Caco-2 (cell line): ENCODE data around the gene MADD. TPM values are rescaled to one million over a fixed set of nuclear protein-coding genes. Genes with fewer than 3 reads are reported as not detected.

Source experiments
- BruUV-seq: library from RNA; stranded (reverse); fragments of 400-500 nt; replicated peaks from 2 replicates; lab custom pipeline; 2021; lab: Mats Ljungman, UMichigan
- CTCF ChIA-PET: fragments of 300-600 bp; sonication (Branson Sonifier 250); formaldehyde crosslinking; loops from one replicate; lab custom pipeline; 2022; ENCODE audit warnings: antibody characterized with exemption; lab: Charles Lee
- POLR2A ChIA-PET: fragments of 300-600 bp; sonication (Branson Sonifier 250); formaldehyde crosslinking; loops from one replicate; lab custom pipeline; 2022; ENCODE audit warnings: antibody characterized with exemption; lab: Charles Lee
- DNase-seq, 2 experiments: peaks; one replicate each; pipeline versions ENCODE4 v3.0.0 to v3.0.0-alpha.2; 2020 to 2022
- H3K27me3 ChIP-seq: replicated peaks from 2 replicates; pipeline ENCODE4 v1.6.0; 2011; ENCODE audit warnings: low read length; ENCODE audit not compliant: control insufficient read depth, insufficient read depth
- H3K36me3 ChIP-seq: 2 replicates; pipeline ENCODE4 v1.5.1; 2011; ENCODE audit warnings: low read length; ENCODE audit not compliant: control insufficient read depth, insufficient read depth
- H3K4me1 ChIP-seq: fragments of 250-450 bp; sonication (Bioruptor Pico); 2 replicates; pipeline ENCODE4 v1.5.1; 2020; ENCODE audit warnings: mild to moderate bottlenecking
- H3K4me3 ChIP-seq: 2 replicates; pipeline ENCODE4 v1.5.1; 2011; ENCODE audit warnings: low read depth, mild to moderate bottlenecking, control low read depth, low read length
- H3K9me3 ChIP-seq: fragments of 250-450 bp; sonication (Bioruptor Pico); 2 replicates; pipeline ENCODE4 v1.5.1; 2020; ENCODE audit warnings: mild to moderate bottlenecking, moderate library complexity
- H3K27ac Mint-ChIP-seq: one replicate; pipeline ENCODE4 v1.8.0; 2022; ENCODE audit warnings: mixed read lengths; ENCODE audit not compliant: unreplicated experiment
- H3K27me3 Mint-ChIP-seq: one replicate; pipeline ENCODE4 v1.8.0; 2022; ENCODE audit warnings: mixed read lengths; ENCODE audit not compliant: insufficient read depth, unreplicated experiment
- H3K36me3 Mint-ChIP-seq: one replicate; pipeline ENCODE4 v1.8.0; 2022; ENCODE audit warnings: mild to moderate bottlenecking, mixed read lengths; ENCODE audit not compliant: insufficient read depth, unreplicated experiment
- H3K4me1 Mint-ChIP-seq: one replicate; pipeline ENCODE4 v1.8.0; 2022; ENCODE audit warnings: low read depth, mixed read lengths; ENCODE audit not compliant: unreplicated experiment
- H3K4me3 Mint-ChIP-seq: one replicate; pipeline ENCODE4 v1.8.0; 2022; ENCODE audit warnings: mild to moderate bottlenecking, moderate library complexity, mixed read lengths; ENCODE audit not compliant: unreplicated experiment
- H3K9me3 Mint-ChIP-seq: one replicate; pipeline ENCODE4 v1.8.0; 2022; ENCODE audit warnings: mixed read lengths; ENCODE audit not compliant: unreplicated experiment
- intact Hi-C: fragments of 100-400 bp; cut with micrococcal nuclease; formaldehyde crosslinking; loops from one replicate; pipeline ENCODE4 v1.10.0; 2022; ENCODE audit not compliant: unreplicated experiment
- total RNA-seq: library from RNA; stranded (reverse); gene quantifications from 2 replicates; pipeline ENCODE4 v1.2.3, GENCODE V29; 2022
- TF ChIP-seq, protein P1 (sequence below), 2 experiments: fragments of 200-600 bp in 1 of 2; IDR thresholded peaks; 1 replicate in 1 of 2; 2 replicates in 1 of 2; pipeline versions ENCODE4 v1.5.1 to v1.8.0; 2011 to 2022; ENCODE audit warnings: antibody characterized with exemption in 1 of 2, control low read depth in 1 of 2, inconsistent platforms in 1 of 2, low read depth in 1 of 2, low read length in 1 of 2, mild to moderate bottlenecking in 1 of 2, moderate library complexity in 1 of 2; ENCODE audit not compliant: insufficient read depth in 1 of 2, severe bottlenecking in 1 of 2, unreplicated experiment in 1 of 2

The MADD gene
- total RNA-seq, 1 experiment from 2014 or later: 63.8 TPM

DNA sequence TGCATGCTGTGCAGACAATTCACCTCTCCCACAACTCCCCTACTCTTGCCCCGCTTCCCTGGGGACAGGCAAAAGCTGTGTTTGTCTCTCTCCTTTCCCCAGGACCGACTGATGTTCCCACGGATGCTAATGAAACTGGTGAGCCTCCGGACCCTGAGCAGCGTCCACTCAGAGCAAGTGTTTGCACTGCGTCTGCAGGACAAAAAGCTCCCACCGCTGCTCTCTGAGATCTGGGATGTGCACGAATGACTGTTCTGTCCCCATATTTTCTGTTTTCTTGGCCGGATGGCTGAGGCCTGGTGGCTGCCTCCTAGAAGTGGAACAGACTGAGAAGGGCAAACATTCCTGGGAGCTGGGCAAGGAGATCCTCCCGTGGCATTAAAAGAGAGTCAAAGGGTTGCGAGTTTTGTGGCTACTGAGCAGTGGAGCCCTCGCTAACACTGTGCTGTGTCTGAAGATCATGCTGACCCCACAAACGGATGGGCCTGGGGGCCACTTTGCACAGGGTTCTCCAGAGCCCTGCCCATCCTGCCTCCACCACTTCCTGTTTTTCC lies 1.4 kb upstream of the MADD start:
- H3K36me3 ChIP-seq: no peaks in the 10 kb centered on the region; the same call in 1 of the 2 replicates
- CTCF ChIA-PET: interaction anchor here (2.2 kb wide), 1 partner anchor 10 kb away, joined by 10 read pairs; no protein-coding TSS in a partner anchor

DNA sequence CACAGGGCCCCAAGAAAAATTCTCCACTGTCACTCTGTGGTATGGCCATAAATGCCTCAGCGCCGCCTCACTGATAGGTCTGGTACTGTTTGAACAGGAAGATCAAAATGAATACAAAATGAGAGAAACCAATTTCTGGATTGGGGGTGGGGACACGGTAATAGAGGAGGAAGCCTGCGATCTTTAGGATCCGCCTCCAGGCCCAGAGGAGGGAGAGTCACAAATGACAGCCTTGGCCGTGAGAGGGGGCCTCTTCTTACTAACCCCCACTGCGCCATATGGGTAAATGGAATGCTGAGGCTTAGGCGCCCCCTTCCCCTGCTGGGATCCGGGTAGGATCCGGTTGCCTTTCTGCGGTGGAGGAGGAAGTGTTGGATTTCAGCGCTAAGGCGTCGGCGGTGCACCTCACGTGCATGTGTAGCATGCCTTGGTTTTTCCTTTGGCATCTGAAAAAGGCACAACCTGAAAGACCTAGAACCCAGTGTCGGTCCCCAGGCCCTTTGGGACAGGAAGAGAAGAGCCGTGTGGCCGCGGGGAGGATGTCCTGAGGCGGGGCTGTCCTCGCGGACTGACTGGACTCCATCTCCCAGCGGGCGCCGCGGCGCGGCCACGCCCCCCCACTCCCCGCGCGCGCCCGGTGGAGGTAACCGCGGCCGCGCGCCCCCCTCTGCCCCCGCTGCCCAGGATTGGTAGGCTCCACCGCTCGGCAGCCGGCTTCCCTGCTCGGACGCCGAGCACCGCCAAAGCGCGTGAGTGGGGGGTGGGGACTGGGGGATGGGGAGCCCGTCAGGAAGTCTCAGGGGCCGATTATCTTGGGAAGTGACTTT lies 718 bp upstream of the MADD start:
- Mint-ChIP-seq H3K4me1 (peaks cover 28% of the 10 kb centered on the region), H3K36me3 (peaks cover 13% of the 10 kb centered on the region), H3K4me3 (peak overlapping the region; percentile 66), H3K27me3 (no peaks in the 10 kb centered on the region), H3K27ac (peak overlapping the region; percentile 93), H3K9me3 (no peaks in the 10 kb centered on the region)
- CTCF ChIA-PET: interaction anchor here (2.2 kb wide), 1 partner anchor 10 kb away, joined by 10 read pairs; no protein-coding TSS in a partner anchor
- Histone ChIP-seq H3K4me1 (peaks cover 28% of the 10 kb centered on the region), H3K27me3 (no peaks in the 10 kb centered on the region), H3K36me3 (no peaks in the 10 kb centered on the region; the same call in 1 of the 2 replicates), H3K4me3 (peak overlapping the region; percentile 92), H3K9me3 (no peaks in the 10 kb centered on the region)
- TF ChIP-seq, protein P1, sequence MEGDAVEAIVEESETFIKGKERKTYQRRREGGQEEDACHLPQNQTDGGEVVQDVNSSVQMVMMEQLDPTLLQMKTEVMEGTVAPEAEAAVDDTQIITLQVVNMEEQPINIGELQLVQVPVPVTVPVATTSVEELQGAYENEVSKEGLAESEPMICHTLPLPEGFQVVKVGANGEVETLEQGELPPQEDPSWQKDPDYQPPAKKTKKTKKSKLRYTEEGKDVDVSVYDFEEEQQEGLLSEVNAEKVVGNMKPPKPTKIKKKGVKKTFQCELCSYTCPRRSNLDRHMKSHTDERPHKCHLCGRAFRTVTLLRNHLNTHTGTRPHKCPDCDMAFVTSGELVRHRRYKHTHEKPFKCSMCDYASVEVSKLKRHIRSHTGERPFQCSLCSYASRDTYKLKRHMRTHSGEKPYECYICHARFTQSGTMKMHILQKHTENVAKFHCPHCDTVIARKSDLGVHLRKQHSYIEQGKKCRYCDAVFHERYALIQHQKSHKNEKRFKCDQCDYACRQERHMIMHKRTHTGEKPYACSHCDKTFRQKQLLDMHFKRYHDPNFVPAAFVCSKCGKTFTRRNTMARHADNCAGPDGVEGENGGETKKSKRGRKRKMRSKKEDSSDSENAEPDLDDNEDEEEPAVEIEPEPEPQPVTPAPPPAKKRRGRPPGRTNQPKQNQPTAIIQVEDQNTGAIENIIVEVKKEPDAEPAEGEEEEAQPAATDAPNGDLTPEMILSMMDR (IDR thresholded peaks at IDR 0.05; ENCODE audit: insufficient read depth in 1 of 2, low read depth in 1 of 2, low read length in 1 of 2, severe bottlenecking in 1 of 2, unreplicated experiment in 1 of 2): peak in 1 of 2 experiments; percentile 16
- POLR2A ChIA-PET: interaction anchor here (1.4 kb wide), 1 partner anchor 54 kb away, joined by 6 read pairs; the partner anchor contains the start of gene DDB2
- no TSS peak for BruUV-seq
- DNase-seq: peak; percentile 93 to 94
- intact Hi-C loops: loop anchor here (1.0 to 5.0 kb wide), 6 partner anchors 10 to 158 kb away; partner anchors contain the start of genes ACP2, ARFGAP2 and PSMC3

More for the DNA sequence above, 1.4 kb upstream of the MADD start:
- Histone ChIP-seq H3K4me1 (peaks cover 28% of the 10 kb centered on the region), H3K27me3 (no peaks in the 10 kb centered on the region), H3K4me3 (peak overlapping the region; percentile 8; the same call in 1 of the 2 replicates), H3K9me3 (no peaks in the 10 kb centered on the region)
- H3K4me1 Mint-ChIP-seq: peaks cover 28% of the 10 kb centered on the region
- DNase-seq: no peak
- BruUV-seq: TSS peak; percentile 83
- POLR2A ChIA-PET: no interaction called here
- H3K4me3 Mint-ChIP-seq: peak overlapping the region; percentile 66
- TF ChIP-seq, protein P1 (IDR thresholded peaks at IDR 0.05; ENCODE audit: insufficient read depth in 1 of 2, low read depth in 1 of 2, low read length in 1 of 2, severe bottlenecking in 1 of 2, unreplicated experiment in 1 of 2): no peak
- H3K27me3 Mint-ChIP-seq: no peaks in the 10 kb centered on the region
- H3K27ac Mint-ChIP-seq: peak overlapping the region; percentile 93
- no peaks in the 10 kb centered on the region for H3K9me3 Mint-ChIP-seq
- intact Hi-C loops: loop anchor here (1.0 to 5.0 kb wide), 6 partner anchors 9 to 159 kb away; partner anchors contain the start of genes ACP2, ARFGAP2 and PSMC3
- H3K36me3 Mint-ChIP-seq: peaks cover 13% of the 10 kb centered on the region
